GM21526 (cell line): ENCODE data around the gene ARPC5.

Source experiments
- ATAC-seq: cut with Tn5 transposase; IDR thresholded peaks from one replicate; pipeline ENCODE4 v1.9.1; 2021; ENCODE audit warnings: moderate library complexity; ENCODE audit not compliant: unreplicated experiment, low FRiP score

The ARPC5 gene

DNA sequence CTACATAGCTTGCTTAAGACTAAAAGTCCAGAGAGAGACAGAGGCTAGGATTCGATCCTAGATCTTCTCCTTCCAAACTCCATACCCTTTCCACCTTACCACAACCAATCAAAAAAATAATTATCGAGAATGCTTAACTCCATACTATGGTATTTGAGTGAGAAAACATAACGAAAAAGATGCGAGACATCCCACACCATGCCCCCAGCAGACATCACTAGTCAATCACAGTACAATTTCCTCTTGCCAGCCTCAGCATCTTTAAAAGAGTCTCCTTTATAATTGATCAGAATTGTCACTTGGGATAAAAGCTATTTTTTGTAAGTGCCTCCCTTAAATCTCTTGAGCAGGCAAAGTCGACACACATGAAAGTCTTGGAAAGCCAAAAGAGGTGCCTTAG lies 46.2 kb downstream of the ARPC5 start:
- no peak for ATAC-seq

- no peak for ATAC-seq
Measured at GRCh38 chr1:183588827-183589226, 46.8 kb downstream of the ARPC5 start.

DNA sequence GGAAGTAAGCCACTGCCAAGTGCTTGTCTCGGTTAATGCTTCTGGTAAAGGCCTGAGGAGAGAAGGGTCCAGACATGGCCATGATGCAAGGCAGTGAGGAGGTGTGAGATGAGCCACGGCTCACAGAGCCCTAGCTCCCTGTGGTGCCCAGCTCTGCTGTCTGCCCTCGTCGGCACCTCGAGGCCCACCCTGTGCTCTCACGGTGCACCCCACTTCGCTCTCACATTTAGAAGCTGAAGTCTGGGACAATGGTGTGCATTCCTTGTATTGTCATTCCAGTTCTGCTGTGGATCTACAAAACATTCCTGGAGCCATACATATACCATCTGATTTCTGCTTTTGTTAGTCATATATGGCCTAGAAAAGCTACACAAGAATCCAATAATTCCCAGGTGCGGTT lies 48.7 kb downstream of the ARPC5 start:
- ATAC-seq: no peak

DNA sequence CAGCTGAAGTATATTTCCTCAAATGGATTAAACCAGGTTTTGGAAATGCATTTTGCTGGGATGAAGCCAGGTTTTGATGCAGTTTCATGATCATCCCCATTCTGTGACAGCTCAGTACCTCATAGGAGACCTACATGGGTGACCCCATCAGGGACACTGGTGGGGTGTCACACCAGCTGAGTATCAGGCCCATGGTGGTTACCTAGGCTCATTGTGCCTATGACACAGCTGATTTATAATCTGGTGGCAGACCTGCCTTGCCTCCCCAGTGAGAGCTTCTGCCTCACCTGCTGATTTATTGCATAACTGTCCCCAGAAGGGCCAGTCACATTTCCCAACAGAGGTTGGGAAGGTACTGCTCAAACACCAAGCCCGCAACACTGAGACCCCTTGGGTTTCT lies 49.1 kb downstream of the ARPC5 start:
- no peak for ATAC-seq

- ATAC-seq: no peak
Measured at GRCh38 chr1:183585038-183585437, 50.5 kb downstream of the ARPC5 start.

DNA sequence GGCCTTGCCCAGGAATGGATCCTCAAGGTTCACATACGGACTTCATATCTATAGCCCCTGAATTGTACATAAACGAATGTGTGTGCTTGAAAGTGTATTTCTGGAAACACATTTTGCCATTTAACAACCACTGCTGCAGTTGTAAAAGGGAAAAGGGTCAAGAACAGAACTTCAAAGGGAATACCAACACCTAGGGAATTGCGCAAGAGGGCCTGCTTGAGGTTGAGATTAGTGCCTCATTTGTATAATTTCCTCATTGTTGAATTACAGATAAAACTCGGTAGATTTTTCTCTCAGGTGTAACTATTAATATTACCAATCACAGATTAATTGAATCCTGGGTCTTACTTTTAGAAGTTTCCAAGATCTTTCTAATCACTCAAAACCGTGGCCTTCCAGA lies 51.4 kb downstream of the ARPC5 start:
- ATAC-seq: no peak

DNA sequence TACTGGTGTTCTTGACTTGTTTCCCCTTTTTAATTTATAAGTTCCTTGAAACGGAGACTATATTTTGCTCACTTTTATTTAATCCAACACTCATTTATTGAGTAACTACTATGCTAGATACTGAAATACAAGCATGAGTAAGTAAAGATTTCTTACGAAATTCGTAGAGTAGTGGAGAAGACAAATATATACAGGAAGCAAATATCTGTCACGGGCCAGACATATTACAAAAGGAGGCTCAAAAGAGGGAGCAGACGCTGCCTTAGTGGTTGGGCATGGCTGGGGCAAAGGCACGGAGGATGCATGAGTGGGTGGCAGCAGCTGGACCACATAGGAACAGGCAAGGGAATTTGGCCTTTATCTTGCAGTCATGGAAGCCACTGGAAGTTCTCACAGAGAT lies 52.1 kb downstream of the ARPC5 start:
- ATAC-seq: no peak

- no peak for ATAC-seq
Measured at GRCh38 chr1:183582021-183582713, 53.4 kb downstream of the ARPC5 start.

- no peak for ATAC-seq
Measured at GRCh38 chr1:183580281-183580682, 55.3 kb downstream of the ARPC5 start.

DNA sequence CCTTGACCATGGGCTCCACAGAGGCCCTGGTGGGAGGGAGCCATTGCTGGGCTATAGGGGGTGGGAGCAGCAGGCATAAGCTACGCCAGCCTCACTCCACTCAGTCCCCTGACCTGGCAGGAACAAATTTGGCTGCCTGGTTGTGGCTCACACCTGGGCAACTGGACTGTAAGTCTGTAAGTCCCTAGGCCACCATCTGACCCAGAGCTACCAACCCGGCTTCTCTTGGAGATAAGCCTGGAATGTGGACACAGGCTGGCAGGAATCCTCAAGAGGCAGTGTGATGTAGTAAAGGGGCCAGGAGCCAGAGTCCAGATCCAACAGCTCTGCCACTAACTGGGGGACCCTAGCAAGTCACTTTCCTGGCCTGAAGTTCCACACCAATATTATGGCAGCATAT lies 56.7 kb downstream of the ARPC5 start:
- ATAC-seq: no peak

GRCh38 chr1:183577897-183578465 lies 57.6 kb downstream of the ARPC5 start:
- no peak for ATAC-seq

DNA sequence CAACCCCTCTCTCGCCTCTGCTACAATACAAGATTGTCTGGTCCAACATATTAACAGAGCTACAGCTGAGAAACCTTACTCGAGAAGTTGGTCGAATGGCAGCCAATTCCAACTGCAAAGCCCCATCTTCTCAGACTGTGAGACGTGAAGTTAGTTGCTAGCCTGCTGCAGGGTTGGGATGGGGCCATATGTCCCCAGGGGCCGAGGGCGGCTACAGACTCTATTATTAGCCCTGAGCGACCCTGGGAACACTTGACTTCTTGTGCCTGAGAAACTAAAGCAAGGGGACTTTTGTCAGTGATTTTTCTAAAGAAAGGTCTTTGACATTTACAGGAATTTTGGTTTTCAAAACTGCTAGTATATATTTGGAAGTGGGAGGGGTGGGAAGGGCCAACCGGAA lies 59.0 kb downstream of the ARPC5 start:
- ATAC-seq: no peak

- no peak for ATAC-seq
Measured at GRCh38 chr1:183575606-183576005, 60.0 kb downstream of the ARPC5 start.

DNA sequence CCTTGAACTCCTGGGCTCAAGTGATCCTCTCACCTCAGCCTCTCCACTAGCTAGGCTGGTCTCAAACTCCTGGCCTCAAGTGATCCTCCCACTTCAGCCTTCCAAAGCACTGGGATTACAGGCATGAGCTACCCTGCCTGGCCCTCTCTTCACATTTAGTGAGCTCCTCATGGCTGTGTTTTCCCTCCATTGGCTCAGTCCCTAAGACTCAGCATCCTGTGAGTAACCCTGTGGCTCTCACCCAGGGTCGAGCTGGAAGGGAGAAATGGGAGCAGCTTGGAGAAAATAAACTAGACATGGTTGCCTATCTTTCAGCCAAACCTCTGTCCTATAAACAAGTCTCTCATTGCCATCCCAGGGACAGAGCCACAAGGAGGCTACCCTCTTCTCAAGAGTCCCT lies 62.9 kb downstream of the ARPC5 start:
- no peak for ATAC-seq

DNA sequence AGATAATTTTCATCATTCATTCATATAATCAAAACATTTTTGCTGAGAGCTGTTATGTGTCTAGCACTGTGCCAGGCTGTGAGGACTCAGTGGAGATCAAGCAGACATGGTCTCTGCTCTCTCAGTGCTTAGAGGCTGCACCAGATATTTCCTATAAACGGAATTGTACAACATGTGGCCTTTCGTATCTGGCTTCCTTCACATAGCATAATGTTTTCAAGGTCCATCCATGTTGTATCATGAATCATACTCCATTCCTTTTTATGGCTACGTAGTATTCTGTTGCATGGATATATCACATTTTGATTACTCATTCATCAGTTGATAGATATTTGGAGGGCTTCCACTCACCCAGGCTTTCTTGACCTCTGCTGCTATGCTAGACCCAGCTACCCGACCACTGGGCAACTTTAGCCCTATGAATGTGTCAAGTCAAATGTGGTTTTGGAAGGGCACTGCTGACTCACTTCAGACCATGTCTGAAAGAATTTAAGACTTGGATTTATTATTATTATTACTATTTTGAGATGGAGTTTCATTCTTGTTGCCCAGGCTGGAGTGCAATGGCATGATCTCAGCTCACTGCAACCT lies 63.8 kb downstream of the ARPC5 start:
- ATAC-seq: no peak
